ENCODE results near the gene ATP5F1B.

The ATP5F1B gene

DNA sequence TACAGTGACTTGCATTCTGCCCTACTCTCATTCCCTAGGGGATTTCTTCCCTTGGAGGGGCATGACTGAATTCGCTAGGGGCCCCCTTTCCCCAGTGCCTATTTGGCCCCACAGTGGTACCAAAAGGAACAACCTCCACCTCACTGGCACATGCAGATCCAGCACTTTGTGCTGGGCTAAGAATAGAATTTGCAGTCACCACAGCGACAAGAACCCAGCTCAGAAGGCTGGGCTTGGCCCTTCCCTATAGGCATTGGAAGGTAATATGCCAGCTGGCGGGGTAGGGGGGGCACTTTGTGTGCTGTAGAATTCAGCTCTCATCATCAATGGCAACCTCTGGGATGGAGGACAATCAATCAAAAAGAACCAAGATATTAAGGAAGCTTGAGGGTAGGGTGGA, 29.5 kb downstream of the ATP5F1B start:
- DNase-seq (ENCODE audit: low read depth in 2 of 2), result no peak
- no peak overlapping the region for H3K4me3 ChIP-seq (replicated peaks in 1 of 2; ENCODE audit: low read depth in 2 of 2, low read length in 2 of 2)

DNA sequence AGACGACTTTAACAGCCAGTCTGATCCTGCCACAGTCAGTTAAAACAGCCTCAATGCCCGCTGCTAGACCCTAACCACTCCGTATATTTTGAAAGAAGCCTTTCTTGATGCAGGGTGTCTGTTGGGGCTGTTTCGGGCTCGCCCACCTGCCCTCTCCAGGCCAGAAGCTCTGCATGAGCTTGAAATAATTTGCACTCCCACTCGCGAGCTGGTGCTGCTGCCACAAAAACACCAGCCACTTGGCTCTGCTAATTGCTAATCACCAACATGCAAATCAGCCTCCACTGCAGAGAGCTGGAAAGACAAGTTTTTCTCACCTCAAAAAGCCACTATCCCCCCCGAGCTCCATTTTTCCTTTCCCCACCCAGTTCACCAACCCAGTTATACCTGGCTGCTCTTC, 31.2 kb downstream of the ATP5F1B start:
- H3K4me3 ChIP-seq (replicated peaks in 1 of 2; ENCODE audit: low read depth in 2 of 2, low read length in 2 of 2), result no peak overlapping the region
- TF ChIP-seq, protein P1, sequence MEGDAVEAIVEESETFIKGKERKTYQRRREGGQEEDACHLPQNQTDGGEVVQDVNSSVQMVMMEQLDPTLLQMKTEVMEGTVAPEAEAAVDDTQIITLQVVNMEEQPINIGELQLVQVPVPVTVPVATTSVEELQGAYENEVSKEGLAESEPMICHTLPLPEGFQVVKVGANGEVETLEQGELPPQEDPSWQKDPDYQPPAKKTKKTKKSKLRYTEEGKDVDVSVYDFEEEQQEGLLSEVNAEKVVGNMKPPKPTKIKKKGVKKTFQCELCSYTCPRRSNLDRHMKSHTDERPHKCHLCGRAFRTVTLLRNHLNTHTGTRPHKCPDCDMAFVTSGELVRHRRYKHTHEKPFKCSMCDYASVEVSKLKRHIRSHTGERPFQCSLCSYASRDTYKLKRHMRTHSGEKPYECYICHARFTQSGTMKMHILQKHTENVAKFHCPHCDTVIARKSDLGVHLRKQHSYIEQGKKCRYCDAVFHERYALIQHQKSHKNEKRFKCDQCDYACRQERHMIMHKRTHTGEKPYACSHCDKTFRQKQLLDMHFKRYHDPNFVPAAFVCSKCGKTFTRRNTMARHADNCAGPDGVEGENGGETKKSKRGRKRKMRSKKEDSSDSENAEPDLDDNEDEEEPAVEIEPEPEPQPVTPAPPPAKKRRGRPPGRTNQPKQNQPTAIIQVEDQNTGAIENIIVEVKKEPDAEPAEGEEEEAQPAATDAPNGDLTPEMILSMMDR (IDR thresholded peaks at IDR 0.05; ENCODE audit: low read depth, low read length), result no peak
- DNase-seq (ENCODE audit: low read depth in 2 of 2), result no peak

More for the DNA sequence above, 29.5 kb downstream of the ATP5F1B start:
- TF ChIP-seq, protein P1 (IDR thresholded peaks at IDR 0.05; ENCODE audit: low read depth, low read length), result no peak

DNA sequence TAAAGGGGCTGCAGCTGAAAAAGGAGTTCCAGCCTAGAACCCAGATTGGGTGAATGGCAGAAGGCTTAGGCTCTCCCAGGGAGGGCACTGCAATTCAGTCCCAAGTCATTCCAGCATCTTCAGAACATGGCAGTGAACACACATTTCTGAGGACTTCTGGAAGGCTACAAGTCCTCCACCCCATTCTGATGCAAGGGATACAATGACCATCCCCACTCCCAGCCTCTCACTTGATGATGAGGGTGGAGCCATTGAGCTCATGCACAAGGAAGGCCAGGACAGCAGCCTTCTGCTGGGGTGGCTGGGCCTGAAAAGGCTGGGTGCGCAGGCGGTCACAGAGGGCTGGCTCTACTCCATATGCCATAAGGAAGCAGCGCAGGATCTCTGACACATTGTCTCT, 41.4 kb downstream of the ATP5F1B start:
- H3K4me3 ChIP-seq (replicated peaks in 1 of 2; ENCODE audit: low read depth in 2 of 2, low read length in 2 of 2), result no peak overlapping the region
- TF ChIP-seq, protein P1 (IDR thresholded peaks at IDR 0.05; ENCODE audit: low read depth, low read length), result no peak
- DNase-seq (ENCODE audit: low read depth in 2 of 2), result no peak

DNA sequence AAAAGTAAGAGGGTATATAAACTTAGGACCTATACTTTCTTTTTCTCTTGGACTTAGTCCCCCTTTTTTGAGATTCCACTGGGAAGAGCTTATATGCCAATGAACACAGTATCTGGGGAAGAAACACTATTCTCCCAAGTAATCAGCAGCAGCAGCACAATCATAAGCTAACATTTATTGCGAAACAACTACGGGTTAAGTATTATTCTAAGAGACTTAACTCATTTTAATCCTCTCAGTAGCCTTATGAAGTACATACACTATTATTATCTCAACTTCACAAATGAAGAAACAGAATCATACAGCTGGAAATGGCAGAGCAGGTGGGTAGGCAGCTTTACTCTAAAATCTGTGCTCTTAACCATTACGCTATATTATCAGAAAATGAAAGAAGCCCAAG, 43.5 kb downstream of the ATP5F1B start:
- TF ChIP-seq, protein P1 (IDR thresholded peaks at IDR 0.05; ENCODE audit: low read depth, low read length), result no peak
- H3K4me3 ChIP-seq (replicated peaks in 1 of 2; ENCODE audit: low read depth in 2 of 2, low read length in 2 of 2), result no peak overlapping the region
- DNase-seq (ENCODE audit: low read depth in 2 of 2), result peak in 1 of 2 donors; percentile 37

DNA sequence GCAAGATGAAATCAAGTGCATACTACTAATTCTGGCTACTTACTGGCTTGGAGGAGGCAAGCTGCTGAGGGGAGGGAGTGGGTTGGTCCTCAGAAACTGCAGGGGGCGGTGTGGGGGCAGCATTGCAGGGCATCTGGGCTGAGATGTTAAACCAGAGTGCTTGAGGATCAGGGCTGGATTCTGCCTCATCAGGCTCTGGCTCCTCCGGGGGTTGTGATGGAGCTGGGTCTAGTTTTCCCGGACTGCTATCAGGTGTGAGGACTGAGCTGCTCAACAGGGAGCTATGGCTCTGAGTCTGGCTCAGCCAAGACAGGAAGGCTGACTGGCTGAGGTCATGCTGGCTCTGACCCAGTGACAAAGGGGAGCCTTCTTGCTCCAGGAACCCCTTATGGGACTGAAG, 44.3 kb downstream of the ATP5F1B start:
- H3K4me3 ChIP-seq (replicated peaks in 1 of 2; ENCODE audit: low read depth in 2 of 2, low read length in 2 of 2), result no peak overlapping the region
- TF ChIP-seq, protein P1 (IDR thresholded peaks at IDR 0.05; ENCODE audit: low read depth, low read length), result peak; percentile 30
- peak in 1 of 2 donors; percentile 26 for DNase-seq (ENCODE audit: low read depth in 2 of 2)

DNA sequence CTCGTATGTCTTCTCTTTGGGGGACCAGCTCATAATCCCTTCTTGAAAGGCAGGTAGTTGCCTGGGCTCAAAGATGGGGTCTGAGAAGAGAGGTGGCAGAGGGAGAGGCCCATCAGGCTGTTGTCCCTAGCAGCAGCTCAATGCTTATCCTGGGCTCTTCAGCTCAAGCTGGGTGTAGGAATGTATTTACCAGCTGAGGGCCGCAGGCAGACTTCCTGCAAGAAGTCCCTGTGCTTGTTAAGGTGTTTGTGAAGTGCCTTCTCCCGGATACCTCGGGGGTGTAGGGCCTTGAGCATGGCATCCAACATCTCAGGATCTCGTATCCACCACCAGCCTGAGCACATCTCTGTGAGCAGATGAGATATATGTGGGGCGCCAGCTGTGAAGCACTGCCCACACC, 45.0 kb downstream of the ATP5F1B start:
- TF ChIP-seq, protein P1 (IDR thresholded peaks at IDR 0.05; ENCODE audit: low read depth, low read length), result no peak
- no peak overlapping the region for H3K4me3 ChIP-seq (replicated peaks in 1 of 2; ENCODE audit: low read depth in 2 of 2, low read length in 2 of 2)
- DNase-seq (ENCODE audit: low read depth in 2 of 2), result no peak

DNA sequence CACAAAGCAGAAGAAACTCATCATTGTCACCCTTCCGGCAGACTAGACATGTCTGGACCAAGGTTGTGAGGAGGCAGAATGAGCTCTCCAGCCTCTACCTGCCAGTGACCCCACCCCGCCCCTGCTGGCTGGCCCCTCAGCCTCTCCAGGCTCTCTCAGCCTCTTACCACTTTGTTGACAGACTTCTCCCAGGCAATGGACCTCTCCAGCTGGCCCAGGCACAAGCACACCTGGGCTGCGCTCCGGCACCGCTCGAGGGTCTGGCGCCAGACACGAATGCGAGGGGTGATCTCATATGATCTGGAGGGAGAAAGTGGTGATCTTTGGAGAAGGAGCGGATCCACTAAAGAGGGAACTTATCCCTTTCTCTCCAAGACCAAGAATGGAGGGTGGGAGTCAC, 46.0 kb downstream of the ATP5F1B start:
- TF ChIP-seq, protein P1 (IDR thresholded peaks at IDR 0.05; ENCODE audit: low read depth, low read length), result no peak
- no peak for DNase-seq (ENCODE audit: low read depth in 2 of 2)

More for the DNA sequence above, 46.0 kb downstream of the ATP5F1B start:
- no peak overlapping the region for H3K4me3 ChIP-seq (replicated peaks in 1 of 2; ENCODE audit: low read depth in 2 of 2, low read length in 2 of 2)
